Peyer's patch (tissue), 4 donors: ENCODE measurements around the gene PGD.

Experiments
- POLR2A ChIP-seq, 2 donors: fragments of 450-650 bp; IDR thresholded peaks; one replicate each; pipeline ENCODE4 v1.5.1; 2017; ENCODE audit warnings: antibody characterized with exemption in 2 of 2, mild to moderate bottlenecking in 2 of 2, moderate library complexity in 2 of 2
- TF ChIP-seq, protein P1 (sequence below), 6 experiments: fragments of 450-650 bp in 4 of 6; fragments of 200-600 bp in 2 of 6; sonication (generic) in 1 of 6; IDR thresholded peaks; one replicate each; pipeline ENCODE4 v1.5.1; 2017 to 2019; ENCODE audit warnings: antibody characterized with exemption in 6 of 6, mild to moderate bottlenecking in 3 of 6, moderate library complexity in 1 of 6

DNA sequence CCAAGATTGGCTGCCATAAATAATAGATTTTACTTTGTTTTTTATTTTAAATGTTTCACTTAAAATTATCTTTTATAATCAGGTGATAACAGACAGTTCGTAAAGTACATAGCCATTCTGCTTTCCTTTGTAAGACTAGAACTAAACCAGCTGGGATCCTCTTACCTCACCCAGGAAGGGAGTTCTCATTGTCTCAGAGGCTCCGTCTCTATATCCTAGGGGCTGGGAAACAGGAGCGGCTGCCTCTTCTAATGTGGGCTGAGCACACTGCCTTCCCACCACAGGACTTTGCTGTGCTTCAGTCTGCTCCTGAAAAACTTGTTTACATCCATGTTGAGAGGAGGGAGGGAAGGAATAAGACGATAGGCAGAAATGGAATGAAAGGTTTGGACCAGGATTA, 45.6 kb upstream of the PGD start:
- TF ChIP-seq, protein P1, sequence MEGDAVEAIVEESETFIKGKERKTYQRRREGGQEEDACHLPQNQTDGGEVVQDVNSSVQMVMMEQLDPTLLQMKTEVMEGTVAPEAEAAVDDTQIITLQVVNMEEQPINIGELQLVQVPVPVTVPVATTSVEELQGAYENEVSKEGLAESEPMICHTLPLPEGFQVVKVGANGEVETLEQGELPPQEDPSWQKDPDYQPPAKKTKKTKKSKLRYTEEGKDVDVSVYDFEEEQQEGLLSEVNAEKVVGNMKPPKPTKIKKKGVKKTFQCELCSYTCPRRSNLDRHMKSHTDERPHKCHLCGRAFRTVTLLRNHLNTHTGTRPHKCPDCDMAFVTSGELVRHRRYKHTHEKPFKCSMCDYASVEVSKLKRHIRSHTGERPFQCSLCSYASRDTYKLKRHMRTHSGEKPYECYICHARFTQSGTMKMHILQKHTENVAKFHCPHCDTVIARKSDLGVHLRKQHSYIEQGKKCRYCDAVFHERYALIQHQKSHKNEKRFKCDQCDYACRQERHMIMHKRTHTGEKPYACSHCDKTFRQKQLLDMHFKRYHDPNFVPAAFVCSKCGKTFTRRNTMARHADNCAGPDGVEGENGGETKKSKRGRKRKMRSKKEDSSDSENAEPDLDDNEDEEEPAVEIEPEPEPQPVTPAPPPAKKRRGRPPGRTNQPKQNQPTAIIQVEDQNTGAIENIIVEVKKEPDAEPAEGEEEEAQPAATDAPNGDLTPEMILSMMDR (IDR thresholded peaks at IDR 0.05) = no peak
- no peak for TF ChIP-seq POLR2A (IDR thresholded peaks at IDR 0.05)
